GM23248 (cell line): ENCODE measurements around the gene RNF121. TPM values are rescaled to one million over a fixed set of nuclear protein-coding genes. Genes with fewer than 3 reads are reported as not detected.

ENCODE experiments used
- DNase-seq: peaks from one replicate; pipeline ENCODE4 v3.0.0-alpha.2; 2015
- H2AFZ ChIP-seq: fragments of 200-600 bp; sonication (generic); 2 replicates; pipeline ENCODE4 v1.6.1; 2016; ENCODE audit warnings: antibody characterized with exemption
- H3F3A ChIP-seq: fragments of 200-600 bp; sonication (generic); 2 replicates; pipeline ENCODE4 v1.6.1; 2016; ENCODE audit warnings: mild to moderate bottlenecking, antibody characterized with exemption, mixed run types; ENCODE audit not compliant: insufficient read depth
- H3K27ac ChIP-seq: fragments of 200-600 bp; sonication (generic); 2 replicates; pipeline ENCODE4 v1.5.1; 2016; ENCODE audit warnings: mild to moderate bottlenecking
- H3K27me3 ChIP-seq: fragments of 200-600 bp; sonication (generic); replicated peaks from 2 replicates; pipeline ENCODE4 v1.6.1; 2016; ENCODE audit warnings: mild to moderate bottlenecking; ENCODE audit not compliant: insufficient read depth
- H3K36me3 ChIP-seq: fragments of 200-600 bp; sonication (generic); 2 replicates; pipeline ENCODE4 v1.6.1; 2016; ENCODE audit warnings: low read depth, mild to moderate bottlenecking
- H3K4me1 ChIP-seq: fragments of 200-600 bp; sonication (generic); 2 replicates; pipeline ENCODE4 v1.6.1; 2016; ENCODE audit warnings: mild to moderate bottlenecking; ENCODE audit not compliant: insufficient read depth
- H3K4me2 ChIP-seq: fragments of 200-600 bp; sonication (generic); one replicate; pipeline ENCODE4 v1.6.1; 2016; ENCODE audit warnings: mild to moderate bottlenecking; ENCODE audit not compliant: unreplicated experiment
- H3K4me3 ChIP-seq: fragments of 200-600 bp; sonication (generic); 2 replicates; pipeline ENCODE4 v1.5.1; 2016; ENCODE audit warnings: mild to moderate bottlenecking
- H3K79me2 ChIP-seq: fragments of 200-600 bp; sonication (generic); 2 replicates; pipeline ENCODE4 v1.6.1; 2016; ENCODE audit warnings: mild to moderate bottlenecking; ENCODE audit not compliant: insufficient read depth
- H3K9ac ChIP-seq: fragments of 200-600 bp; sonication (generic); 2 replicates; pipeline ENCODE4 v1.6.1; 2016; ENCODE audit warnings: mild to moderate bottlenecking
- H3K9me2 ChIP-seq: fragments of 200-600 bp; sonication (generic); 2 replicates; pipeline ENCODE4 v1.6.1; 2016; ENCODE audit warnings: mixed run types, mild to moderate bottlenecking, moderate library complexity; ENCODE audit not compliant: insufficient read depth
- H3K9me3 ChIP-seq: fragments of 200-600 bp; sonication (generic); one replicate; pipeline ENCODE4 v1.6.1; 2017; ENCODE audit warnings: low read depth
- H4K20me1 ChIP-seq: fragments of 200-600 bp; sonication (generic); 2 replicates; pipeline ENCODE4 v1.6.0; 2016; ENCODE audit not compliant: insufficient read depth
- EZH2 ChIP-seq: fragments of 200-600 bp; sonication (generic); IDR thresholded peaks from 2 replicates; pipeline ENCODE4 v1.6.1; 2018; ENCODE audit warnings: antibody characterized with exemption, mild to moderate bottlenecking; ENCODE audit not compliant: insufficient read depth, poor library complexity, severe bottlenecking
- EZH2phosphoT487 ChIP-seq: fragments of 200-600 bp; sonication (generic); IDR thresholded peaks from 2 replicates; pipeline ENCODE4 v1.6.1; 2018; ENCODE audit warnings: antibody characterized with exemption, moderate library complexity, mild to moderate bottlenecking, low read depth; ENCODE audit not compliant: insufficient read depth
- WGBS, 2 experiments: methylation state at CpG; one replicate each; pipeline ENCODE4 v1.1.6; 2015 to 2017; ENCODE audit warnings: low lambda C conversion rate in 2 of 2, low coverage in 1 of 2; ENCODE audit errors: missing lambda C conversion rate in 2 of 2; 5-methylcytosine and 5-hydroxymethylcytosine counted together
- in situ Hi-C: fragments of 300-500 bp; cut with MboI; formaldehyde crosslinking; loops from 2 replicates; pipeline ENCODE4 v1.15.0; 2020
- polyA plus RNA-seq: library from polyadenylated mRNA; unstranded; fragments of >200 nt; fragmentation: Nextera tagmentation; extraction: Ambion mirVana; gene quantifications from 2 replicates; pipeline ENCODE4 v1.2.1, GENCODE V29; 2016
- total RNA-seq: library from RNA; depleted of rRNA; stranded (reverse); fragments of >200 nt; shearing (Covaris generic); gene quantifications from 2 replicates; pipeline ENCODE4 v1.2.3, GENCODE V29; 2014

Gene RNF121
- total and polyA plus RNA-seq, 2 experiments from 2014 or later = 19.9 to 20.3 TPM

DNA sequence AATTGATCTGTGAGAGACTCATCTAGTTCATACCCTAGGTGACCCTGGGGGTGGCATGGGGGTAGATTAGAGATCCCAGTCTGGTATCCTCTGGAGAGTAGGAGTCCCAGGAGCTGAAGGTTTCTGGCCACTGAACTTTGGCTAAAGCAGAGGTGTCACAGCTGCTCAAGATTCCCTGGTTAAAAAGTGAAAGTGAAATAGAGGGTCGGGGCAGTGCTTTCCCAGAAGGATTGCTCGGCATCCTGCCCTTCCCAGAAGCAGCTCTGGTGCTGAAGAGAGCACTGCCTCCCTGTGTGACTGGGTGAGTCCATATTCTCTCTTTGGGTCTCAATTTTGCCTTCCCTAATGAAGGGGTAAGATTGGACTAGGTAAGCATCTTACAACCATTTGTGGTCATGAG is 70.5 kb downstream of the RNF121 start:
- H3K79me2 ChIP-seq = no peaks in the 10 kb centered on the region
- H3K9ac ChIP-seq = peak overlapping the region; percentile 34; the same call in 1 of the 2 replicates
- no peaks in the 10 kb centered on the region for H3K9me3 ChIP-seq
- H3K27ac ChIP-seq = no peak overlapping the region
- H3K4me1 ChIP-seq = no peaks in the 10 kb centered on the region
- no peak overlapping the region for H2AFZ ChIP-seq
- H3K9me2 ChIP-seq = no peaks in the 10 kb centered on the region
- in situ Hi-C loops = no loop called here
- H3K4me3 ChIP-seq = peak overlapping the region; percentile 24; the same call in 1 of the 2 replicates
- peak overlapping the region; percentile 44 for H3K4me2 ChIP-seq
- 4 to 13% methylated on average over 2 of the region's 2 CpGs for WGBS, 2 experiments
- TF ChIP-seq EZH2phosphoT487 (no peak), EZH2 (no peak)
- peak; percentile 58 for DNase-seq
- H4K20me1 ChIP-seq = no peaks in the 10 kb centered on the region
- peaks cover 17% of the 10 kb centered on the region for H3F3A ChIP-seq
- 0 out of 2 replicates have a peak, but pooled peaks cover 5% of the 10 kb centered on the region for H3K36me3 ChIP-seq
- no peaks in the 10 kb centered on the region for H3K27me3 ChIP-seq

DNA sequence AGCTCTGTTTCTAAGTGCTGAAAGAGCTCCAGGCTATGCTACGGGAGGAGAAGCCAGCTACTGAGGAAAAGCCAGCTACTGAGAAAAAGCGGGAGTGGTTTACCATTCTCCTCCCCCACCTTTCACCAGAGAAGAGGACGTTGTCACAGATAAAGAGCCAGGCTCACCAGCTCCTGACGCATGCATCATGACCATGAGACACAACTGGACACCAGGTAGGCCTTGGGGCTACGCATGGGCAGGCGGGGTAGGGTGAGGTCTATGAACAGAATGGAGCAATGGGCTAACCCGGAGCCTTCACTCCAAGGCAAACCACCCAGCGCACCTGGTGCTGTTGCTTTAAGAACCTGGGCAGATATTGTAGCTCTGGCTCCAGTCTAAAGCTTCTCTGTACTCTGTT is 71.0 kb downstream of the RNF121 start:
- Histone ChIP-seq H3K36me3 (0 out of 2 replicates have a peak, but pooled peaks cover 7% of the 10 kb centered on the region), H3K27ac (no peak overlapping the region), H3K4me3 (no peak overlapping the region), H3K9me3 (no peaks in the 10 kb centered on the region), H3K9me2 (no peaks in the 10 kb centered on the region), H3K9ac (peak overlapping the region; percentile 34; the same call in 1 of the 2 replicates), H2AFZ (no peak overlapping the region), H3K4me1 (no peaks in the 10 kb centered on the region), H3K79me2 (no peaks in the 10 kb centered on the region), H3K27me3 (no peaks in the 10 kb centered on the region), H3F3A (peaks cover 21% of the 10 kb centered on the region), H3K4me2 (peak overlapping the region; percentile 44), H4K20me1 (no peaks in the 10 kb centered on the region)
- no peak for DNase-seq
- TF ChIP-seq EZH2 = no peak
- 66 to 70% methylated on average over 8 of the region's 8 CpGs for WGBS, 2 experiments
- in situ Hi-C loops = no loop called here

DNA sequence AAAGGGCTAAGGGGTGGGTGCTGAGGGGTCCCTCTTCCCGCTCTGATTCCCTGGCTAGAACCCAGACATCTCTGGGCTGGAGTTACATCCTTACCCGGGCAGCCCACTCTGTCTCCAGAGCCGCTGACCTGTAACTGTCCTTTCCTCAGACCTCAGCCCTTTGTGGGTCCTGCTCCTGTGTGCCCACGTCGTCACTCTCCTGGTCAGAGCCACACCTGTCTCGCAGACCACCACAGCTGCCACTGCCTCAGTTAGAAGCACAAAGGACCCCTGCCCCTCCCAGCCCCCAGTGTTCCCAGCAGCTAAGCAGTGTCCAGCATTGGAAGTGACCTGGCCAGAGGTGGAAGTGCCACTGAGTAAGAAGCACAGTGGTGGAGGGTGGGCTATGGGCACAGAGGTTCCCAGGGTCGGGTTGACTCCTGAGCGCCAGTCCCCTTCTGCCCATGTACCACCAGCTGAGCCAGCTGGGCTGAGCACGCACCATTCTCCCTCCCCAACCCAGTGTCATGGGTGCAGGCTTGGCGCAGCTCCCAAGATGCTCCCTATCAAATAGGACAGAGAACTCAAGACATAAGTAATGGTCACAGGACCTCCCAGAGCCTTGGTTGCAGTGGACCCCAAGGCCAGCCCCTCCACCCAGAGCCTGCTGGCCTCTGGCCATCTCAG is 71.5 kb downstream of the RNF121 start:
- Histone ChIP-seq H3K4me2 (no peak overlapping the region), H3K79me2 (no peaks in the 10 kb centered on the region), H2AFZ (no peak overlapping the region), H3K36me3 (peaks cover 11% of the 10 kb centered on the region; the same call in 1 of the 2 replicates), H3F3A (peaks cover 25% of the 10 kb centered on the region), H3K9me2 (no peaks in the 10 kb centered on the region), H3K4me3 (no peak overlapping the region), H3K27me3 (no peaks in the 10 kb centered on the region), H3K9me3 (no peaks in the 10 kb centered on the region), H3K9ac (no peak overlapping the region), H3K27ac (no peak overlapping the region), H4K20me1 (no peaks in the 10 kb centered on the region), H3K4me1 (no peaks in the 10 kb centered on the region)
- 88 to 89% methylated on average over 9 to 10 of the region's 10 CpGs for WGBS, 2 experiments
- in situ Hi-C loops = no loop called here
- DNase-seq = no peak
- no peak for TF ChIP-seq EZH2phosphoT487
- no peak for TF ChIP-seq EZH2

DNA sequence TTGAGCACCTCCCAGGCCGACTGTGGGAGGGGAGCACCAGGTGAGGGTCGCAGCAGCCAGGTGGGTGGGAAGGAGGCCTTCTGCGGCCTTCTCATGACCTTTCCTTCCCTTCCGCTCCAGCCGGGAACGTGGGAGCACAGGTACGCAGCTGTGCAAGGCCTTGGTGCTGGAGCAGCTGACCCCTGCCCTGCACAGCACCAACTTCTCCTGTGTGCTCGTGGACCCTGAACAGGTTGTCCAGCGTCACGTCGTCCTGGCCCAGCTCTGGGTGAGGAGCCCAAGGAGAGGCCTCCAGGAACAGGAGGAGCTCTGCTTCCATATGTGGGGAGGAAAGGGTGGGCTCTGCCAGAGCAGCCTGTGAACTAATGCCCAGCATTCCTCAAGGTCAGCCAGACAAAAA is 72.4 kb downstream of the RNF121 start:
- no peaks in the 10 kb centered on the region for H3K79me2 ChIP-seq
- 88 to 90% methylated on average over 11 of the region's 11 CpGs for WGBS, 2 experiments
- H3K36me3 ChIP-seq = peaks cover 21% of the 10 kb centered on the region; the same call in 1 of the 2 replicates
- in situ Hi-C loops = no loop called here
- H3F3A ChIP-seq = peaks cover 32% of the 10 kb centered on the region
- no peak overlapping the region for H2AFZ ChIP-seq
- H3K27me3 ChIP-seq = no peaks in the 10 kb centered on the region
- DNase-seq = no peak
- no peaks in the 10 kb centered on the region for H3K9me3 ChIP-seq
- TF ChIP-seq EZH2 (no peak), EZH2phosphoT487 (no peak)
- no peak overlapping the region for H3K4me2 ChIP-seq
- H4K20me1 ChIP-seq = no peaks in the 10 kb centered on the region
- H3K9me2 ChIP-seq = no peaks in the 10 kb centered on the region
- no peaks in the 10 kb centered on the region for H3K4me1 ChIP-seq
- H3K27ac ChIP-seq = no peak overlapping the region
- H3K4me3 ChIP-seq = no peak overlapping the region
- H3K9ac ChIP-seq = no peak overlapping the region
